Erythroblast (primary cell): ENCODE results near the gene CDC7.

ENCODE experiments used
- GATA1 ChIP-seq: IDR thresholded peaks from 2 replicates; pipeline ENCODE4 v1.6.1; 2011; ENCODE audit warnings: low read depth, mild to moderate bottlenecking, control low read depth, low read length, moderate library complexity
- POLR2A ChIP-seq: IDR thresholded peaks from 2 replicates; pipeline ENCODE4 v1.6.1; 2011; ENCODE audit warnings: mild to moderate bottlenecking, low read length

DNA sequence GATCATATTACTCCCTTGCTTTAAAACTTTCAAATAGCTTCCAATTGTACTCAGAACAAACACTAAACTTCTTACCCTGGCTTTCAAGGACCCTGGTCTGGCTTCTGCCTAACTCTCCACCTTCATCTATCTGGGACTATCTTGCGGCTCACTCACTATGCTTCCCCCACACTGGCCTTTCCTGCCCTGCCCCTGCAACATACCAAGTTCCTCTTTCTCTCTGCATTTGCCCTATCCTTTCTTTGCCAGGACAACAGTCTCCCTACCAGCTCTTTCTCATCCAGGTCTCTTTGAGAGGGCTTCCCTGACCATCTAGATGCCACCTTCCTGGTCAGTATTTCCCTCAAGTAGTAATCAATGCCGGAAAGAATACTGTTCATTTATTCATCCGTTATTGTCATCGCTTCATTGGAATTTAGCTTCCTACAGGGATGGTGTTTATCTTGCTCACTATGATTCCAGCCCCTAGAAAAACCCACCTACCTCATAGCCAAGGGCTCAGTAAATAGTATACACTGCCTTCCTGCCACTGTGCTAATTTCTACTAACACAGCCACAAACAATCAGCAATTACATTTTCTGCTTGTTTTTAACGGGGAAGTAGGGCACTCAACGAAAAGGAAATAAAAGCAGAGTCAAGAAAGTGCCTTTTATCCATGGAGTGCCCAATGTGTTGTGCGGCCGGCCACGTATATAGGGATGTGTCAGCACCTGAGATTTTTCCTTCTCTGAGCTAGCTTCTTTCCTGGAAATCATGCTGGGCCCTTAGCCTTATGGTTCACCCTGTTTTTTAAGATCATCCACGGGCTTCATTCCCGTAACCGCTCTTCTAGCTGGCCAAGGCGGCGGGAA is 521 bp upstream of the CDC7 start:
- TF ChIP-seq POLR2A (no peak), GATA1 (no peak)
